Esophagus muscularis mucosa (tissue), 4 donors: ENCODE results near the gene MEIS2. TPM values are rescaled to one million over a fixed set of nuclear protein-coding genes. Genes with fewer than 3 reads are reported as not detected.

Experiments used
- DNase-seq: peaks from one replicate; pipeline ENCODE4 v3.0.0-alpha.2; 2017; ENCODE audit errors: extremely low spot score
- H3K27ac ChIP-seq, 4 donors: fragments of 200-600 bp; sonication (generic); replicated peaks in 1 of 4; 1 replicate in 3 of 4; 2 replicates in 1 of 4; pipeline ENCODE4 v1.5.1; 2016 to 2019; ENCODE audit warnings: mild to moderate bottlenecking in 1 of 4
- H3K27me3 ChIP-seq, 4 donors: fragments of 200-600 bp; sonication (generic); one replicate each; pipeline versions ENCODE4 v1.5.1 to v1.6.0; 2016 to 2019
- H3K36me3 ChIP-seq, 4 donors: fragments of 200-600 bp; sonication (generic); one replicate each; pipeline ENCODE4 v1.5.1; 2016 to 2019
- H3K4me1 ChIP-seq, 4 donors: fragments of 200-600 bp; sonication (generic); one replicate each; pipeline ENCODE4 v1.5.1; 2016 to 2019
- H3K4me3 ChIP-seq, 4 donors: fragments of 200-600 bp; sonication (generic); 1 replicate in 2 of 4; 2 replicates in 2 of 4; pipeline ENCODE4 v1.5.1; 2016 to 2019; ENCODE audit warnings: mild to moderate bottlenecking in 4 of 4, moderate library complexity in 1 of 4
- H3K9me3 ChIP-seq, 4 donors: fragments of 200-600 bp; sonication (generic); 1 replicate in 3 of 4; 2 replicates in 1 of 4; pipeline ENCODE4 v1.5.1; 2016 to 2019
- CTCF ChIP-seq, 3 experiments: fragments of 200-600 bp in 2 of 3; fragments of 450-650 bp in 1 of 3; sonication (generic) in 2 of 3; IDR thresholded peaks; one replicate each; pipeline ENCODE4 v1.5.1; 2017 to 2019; ENCODE audit warnings: antibody characterized with exemption in 3 of 3, mild to moderate bottlenecking in 2 of 3, moderate library complexity in 1 of 3
- EP300 ChIP-seq: sonication (generic); formaldehyde crosslinking; IDR thresholded peaks from one replicate; pipeline ENCODE4 v1.6.1; 2017; ENCODE audit warnings: antibody characterized with exemption
- POLR2A ChIP-seq: fragments of 450-650 bp; IDR thresholded peaks from one replicate; pipeline ENCODE4 v1.6.1; 2017; ENCODE audit warnings: antibody characterized with exemption, moderate library complexity, mild to moderate bottlenecking, low read depth
- POLR2AphosphoS5 ChIP-seq, 2 donors: sonication (generic); formaldehyde crosslinking; IDR thresholded peaks; one replicate each; pipeline ENCODE4 v1.6.1; 2017; ENCODE audit warnings: antibody characterized with exemption in 2 of 2
- WGBS: methylation state at CpG from one replicate; pipeline ENCODE4 v1.1.5; 2018; 5-methylcytosine and 5-hydroxymethylcytosine counted together
- intact Hi-C: fragments of 100-400 bp; cut with DNase I; formaldehyde crosslinking; loops from one replicate; pipeline ENCODE4 v1.15.1; 2023
- total RNA-seq, 4 donors: library from RNA; depleted of rRNA; stranded (reverse); fragments of >200 nt; gene quantifications; one replicate each; pipeline versions ENCODE4 v1.1.0 to v1.2.1, GENCODE V29; 2016

Gene MEIS2
- total RNA-seq, 4 donors from 2014 or later: 53.8 to 106 (median 63.3) TPM

GRCh38 chr15:37135225-37135624 lies 34.9 kb upstream of the MEIS2 start:
- no peak overlapping the region for H3K4me3 ChIP-seq
- DNase-seq: no peak
- H3K36me3 ChIP-seq: no peaks in the 10 kb centered on the region
- no peak for TF ChIP-seq EP300
- peak in 1 of 3 experiments; percentile 24 for TF ChIP-seq CTCF (IDR thresholded peaks at IDR 0.05)
- no peak for TF ChIP-seq POLR2AphosphoS5 (IDR thresholded peaks at IDR 0.05)
- TF ChIP-seq POLR2A: no peak
- 92% methylated on average over 1 of the region's 1 CpG for WGBS
- intact Hi-C loops: loop anchor here (2.0 to 5.0 kb wide), 3 partner anchors 250 to 633 kb away; no protein-coding TSS in a partner anchor
- H3K4me1 ChIP-seq: peaks cover 0 to 20% (median 17%) of the 10 kb centered on the region in 4 donors
- no peaks in the 10 kb centered on the region for H3K9me3 ChIP-seq
- H3K27me3 ChIP-seq: no peaks in the 10 kb centered on the region
- no peak overlapping the region for H3K27ac ChIP-seq

- no peaks in the 10 kb centered on the region for H3K27me3 ChIP-seq
- no peaks in the 10 kb centered on the region for H3K9me3 ChIP-seq
- H3K27ac ChIP-seq: peak overlapping the region in 1 of 4 donors; percentile 51
- no peak overlapping the region for H3K4me3 ChIP-seq
- 41% methylated on average over 3 of the region's 3 CpGs for WGBS
- TF ChIP-seq EP300: no peak
- peak; percentile 66 to 75 (median 66) for TF ChIP-seq CTCF (IDR thresholded peaks at IDR 0.05)
- TF ChIP-seq POLR2AphosphoS5 (IDR thresholded peaks at IDR 0.05): no peak
- no peak for TF ChIP-seq POLR2A
- intact Hi-C loops: loop anchor here (2.0 to 5.0 kb wide), 3 partner anchors 250 to 632 kb away; no protein-coding TSS in a partner anchor
- peaks cover 0 to 20% (median 17%) of the 10 kb centered on the region in 4 donors for H3K4me1 ChIP-seq
- DNase-seq: no peak
- H3K36me3 ChIP-seq: no peaks in the 10 kb centered on the region
Measured at GRCh38 chr15:37134699-37135131, 34.4 kb upstream of the MEIS2 start.

DNA sequence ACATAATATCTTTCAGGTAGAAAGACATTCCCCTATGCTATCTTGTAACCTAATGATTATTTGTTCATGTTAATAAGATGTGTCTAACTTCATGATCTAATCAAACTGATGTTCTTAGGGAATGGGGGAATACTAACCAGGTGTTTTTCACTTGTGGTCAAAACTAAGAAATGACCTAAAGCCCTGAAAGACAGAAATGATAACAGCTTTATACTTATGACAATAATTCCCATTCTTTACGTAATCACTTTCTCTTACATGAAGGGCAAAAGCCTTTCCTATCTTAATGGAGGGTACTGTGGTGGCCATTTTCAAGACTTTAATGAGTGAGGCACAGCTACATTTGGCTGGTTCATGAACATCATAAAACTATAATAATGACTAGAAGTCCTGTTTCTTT lies 33.9 kb upstream of the MEIS2 start:
- DNase-seq: no peak
- intact Hi-C loops: loop anchor here (2.0 kb wide), 1 partner anchor 249 kb away; no protein-coding TSS in a partner anchor
- Histone ChIP-seq H3K4me1 (peaks cover 0 to 20% (median 17%) of the 10 kb centered on the region in 4 donors), H3K4me3 (no peak overlapping the region), H3K36me3 (no peaks in the 10 kb centered on the region), H3K9me3 (no peaks in the 10 kb centered on the region), H3K27ac (peak overlapping the region in 2 of 4 donors; percentile 51 to 55), H3K27me3 (no peaks in the 10 kb centered on the region)
- TF ChIP-seq POLR2A (no peak), POLR2AphosphoS5 (IDR thresholded peaks at IDR 0.05) (no peak), CTCF (IDR thresholded peaks at IDR 0.05) (no peak), EP300 (no peak)
- WGBS: 85% methylated on average over 1 of the region's 1 CpG

DNA sequence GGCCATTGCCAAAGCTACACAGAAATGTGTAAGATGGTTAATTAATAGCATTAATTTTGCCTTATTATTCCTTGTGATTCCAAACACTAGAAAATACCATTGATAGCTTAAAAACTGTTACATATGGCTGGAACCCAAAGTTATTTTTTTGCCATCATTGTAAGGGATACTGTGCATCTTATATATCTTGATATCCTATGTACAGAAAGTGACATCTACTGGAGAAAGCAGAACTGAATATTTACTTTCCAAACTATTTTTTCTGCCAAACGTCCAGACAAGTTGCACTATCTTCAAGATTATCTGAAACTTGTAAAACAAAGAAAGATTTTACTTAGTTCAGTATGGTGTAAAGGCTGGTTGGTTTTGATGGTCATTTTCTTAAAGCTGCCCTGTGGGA lies 33.3 kb upstream of the MEIS2 start:
- peak overlapping the region in 1 of 4 donors; percentile 5 for H3K4me3 ChIP-seq
- peak overlapping the region in 3 of 4 donors; percentile 14 to 55 (median 51) for H3K27ac ChIP-seq
- H3K4me1 ChIP-seq: peaks cover 0 to 20% (median 17%) of the 10 kb centered on the region in 4 donors
- no peak for TF ChIP-seq EP300
- no peak for TF ChIP-seq POLR2AphosphoS5 (IDR thresholded peaks at IDR 0.05)
- peak; percentile 47 to 61 (median 51) for TF ChIP-seq CTCF (IDR thresholded peaks at IDR 0.05)
- no peak for TF ChIP-seq POLR2A
- intact Hi-C loops: loop anchor here (2.0 kb wide), 1 partner anchor 249 kb away; no protein-coding TSS in a partner anchor
- no peak for DNase-seq
- H3K27me3 ChIP-seq: no peaks in the 10 kb centered on the region
- H3K36me3 ChIP-seq: no peaks in the 10 kb centered on the region
- no peaks in the 10 kb centered on the region for H3K9me3 ChIP-seq
- 0% methylated on average over 1 of the region's 1 CpG for WGBS
